GM18499 (cell line): ENCODE data around the gene RSPH3.
"Not testable (repeated sequence)": the region's sequence is repeated elsewhere in the genome, so short reads cannot be mapped to it uniquely, and the experiment has no call there.

Experiments used
- ATAC-seq: cut with Tn5 transposase; IDR thresholded peaks from one replicate; pipeline ENCODE4 v1.9.1; 2021; ENCODE audit warnings: moderate number of reproducible peaks; ENCODE audit not compliant: insufficient read depth, unreplicated experiment

Gene RSPH3

GRCh38 chr6:159030168-159030567, 30.2 kb upstream of the RSPH3 start:
- ATAC-seq: no peak

- ATAC-seq: not testable (repeated sequence)
These were observed 25.2 kb upstream of the RSPH3 start for GRCh38 chr6:159025224-159025623.

GRCh38 chr6:159023893-159024292, 23.9 kb upstream of the RSPH3 start:
- no peak for ATAC-seq

GRCh38 chr6:159020011-159020410, 20.0 kb upstream of the RSPH3 start:
- no peak for ATAC-seq

GRCh38 chr6:159017757-159018559, 18.0 kb upstream of the RSPH3 start:
- no peak for ATAC-seq

GRCh38 chr6:159014406-159014805, 14.4 kb upstream of the RSPH3 start:
- ATAC-seq: no peak

- ATAC-seq: no peak
These were observed 13.2 kb upstream of the RSPH3 start for GRCh38 chr6:159013229-159013628.

- no peak for ATAC-seq
These were observed 12.2 kb upstream of the RSPH3 start for GRCh38 chr6:159012201-159012600.

- ATAC-seq: not testable (repeated sequence)
These were observed 10.1 kb upstream of the RSPH3 start for GRCh38 chr6:159010037-159010612.

GRCh38 chr6:159008656-159009288, 8.8 kb upstream of the RSPH3 start:
- ATAC-seq: no peak

- ATAC-seq: no peak
These were observed 7.5 kb upstream of the RSPH3 start for GRCh38 chr6:159007510-159007909.

GRCh38 chr6:159005436-159005835, 5.4 kb upstream of the RSPH3 start:
- no peak for ATAC-seq

- ATAC-seq: no peak
These were observed 4.6 kb upstream of the RSPH3 start for GRCh38 chr6:159004592-159004991.

- ATAC-seq: no peak
These were observed 2.6 kb upstream of the RSPH3 start for GRCh38 chr6:159002432-159003155.

- ATAC-seq: peak; percentile 19
These were observed 792 bp downstream of the RSPH3 start for GRCh38 chr6:158999154-158999665.

GRCh38 chr6:158996856-158997255, 3.1 kb downstream of the RSPH3 start:
- no peak for ATAC-seq

GRCh38 chr6:158993639-158994038, 6.4 kb downstream of the RSPH3 start:
- ATAC-seq: no peak

GRCh38 chr6:158991017-158991723, 8.8 kb downstream of the RSPH3 start:
- ATAC-seq: no peak

- ATAC-seq: not testable (repeated sequence)
These were observed 10.3 kb downstream of the RSPH3 start for GRCh38 chr6:158989711-158990110.

GRCh38 chr6:158988477-158988876, 11.5 kb downstream of the RSPH3 start:
- no peak for ATAC-seq
